Liver (tissue), 9 donors: ENCODE results near the gene LANCL3. TPM values are rescaled to one million over a fixed set of nuclear protein-coding genes. Genes with fewer than 3 reads are reported as not detected.

Experiments used
- DNase-seq: peaks from one replicate; pipeline ENCODE4 v3.0.0-alpha.2; 2017; ENCODE audit warnings: low spot score
- H3K27ac ChIP-seq, 2 donors: one replicate each; pipeline ENCODE4 v1.7.0; 2013; ENCODE audit warnings: inconsistent platforms in 2 of 2, low read length in 2 of 2, control low read depth in 1 of 2, low read depth in 1 of 2, mild to moderate bottlenecking in 1 of 2
- H3K27me3 ChIP-seq, 4 donors: one replicate each; pipeline versions ENCODE4 v1.6.1 to v1.7.0; 2013; ENCODE audit warnings: low read length in 3 of 4, inconsistent platforms in 1 of 4, mild to moderate bottlenecking in 1 of 4, moderate library complexity in 1 of 4; ENCODE audit not compliant: control insufficient read depth in 4 of 4, insufficient read depth in 4 of 4
- H3K36me3 ChIP-seq, 4 donors: one replicate each; pipeline versions ENCODE4 v1.6.1 to v1.7.0; 2013; ENCODE audit warnings: low read length in 3 of 4, mild to moderate bottlenecking in 3 of 4, low read depth in 1 of 4, moderate library complexity in 1 of 4; ENCODE audit not compliant: control insufficient read depth in 4 of 4, insufficient read depth in 3 of 4
- H3K4me1 ChIP-seq, 4 donors: one replicate each; pipeline versions ENCODE4 v1.6.1 to v1.7.0; 2013; ENCODE audit warnings: low read length in 3 of 4, mild to moderate bottlenecking in 3 of 4, moderate library complexity in 1 of 4; ENCODE audit not compliant: control insufficient read depth in 4 of 4, insufficient read depth in 4 of 4
- H3K4me3 ChIP-seq, 3 donors: one replicate each; pipeline versions ENCODE4 v1.6.1 to v1.7.0; 2013; ENCODE audit warnings: low read length in 3 of 3, control low read depth in 1 of 3, low read depth in 1 of 3, mild to moderate bottlenecking in 1 of 3
- H3K9ac ChIP-seq, 2 donors: one replicate each; pipeline ENCODE4 v1.7.0; 2013; ENCODE audit warnings: low read length in 2 of 2, mild to moderate bottlenecking in 2 of 2, moderate library complexity in 2 of 2, control low read depth in 1 of 2, low read depth in 1 of 2
- H3K9me3 ChIP-seq, 4 donors: one replicate each; pipeline versions ENCODE4 v1.6.1 to v1.7.0; 2013; ENCODE audit warnings: low read length in 3 of 4; ENCODE audit not compliant: control insufficient read depth in 4 of 4
- FOXA1 ChIP-seq: IDR thresholded peaks from 2 replicates; pipeline ENCODE4 v1.6.1; 2016; ENCODE audit warnings: antibody characterized with exemption
- FOXA2 ChIP-seq: IDR thresholded peaks from 2 replicates; pipeline ENCODE4 v1.6.1; 2016; ENCODE audit warnings: antibody characterized with exemption
- GABPA ChIP-seq, 2 donors: IDR thresholded peaks in 1 of 2; conservative IDR thresholded peaks in 1 of 2; 2 replicates each; pipeline ENCODE4 v1.6.1; 2016; ENCODE audit warnings: antibody characterized with exemption in 2 of 2, mild to moderate bottlenecking in 1 of 2, moderate library complexity in 1 of 2
- HNF4A ChIP-seq, 2 donors: conservative IDR thresholded peaks; 2 replicates each; pipeline ENCODE4 v1.6.1; 2016; ENCODE audit warnings: antibody characterized with exemption in 2 of 2, mild to moderate bottlenecking in 2 of 2
- HNF4G ChIP-seq: IDR thresholded peaks from 2 replicates; pipeline ENCODE4 v1.6.1; 2016; ENCODE audit warnings: antibody characterized with exemption
- JUND ChIP-seq, 2 donors: IDR thresholded peaks; 2 replicates each; pipeline ENCODE4 v1.6.1; 2016; ENCODE audit warnings: antibody characterized with exemption in 2 of 2
- NR2F2 ChIP-seq: IDR thresholded peaks from 2 replicates; pipeline ENCODE4 v1.6.1; 2016; ENCODE audit warnings: antibody characterized with exemption
- RAD21 ChIP-seq, 2 donors: IDR thresholded peaks; 2 replicates each; pipeline ENCODE4 v1.6.1; 2016; ENCODE audit warnings: antibody characterized with exemption in 2 of 2, mild to moderate bottlenecking in 2 of 2
- RXRA ChIP-seq, 2 donors: IDR thresholded peaks; 2 replicates each; pipeline ENCODE4 v1.6.1; 2017 to 2018; ENCODE audit warnings: antibody characterized with exemption in 2 of 2, mild to moderate bottlenecking in 1 of 2
- TAF1 ChIP-seq: conservative IDR thresholded peaks from 2 replicates; pipeline ENCODE4 v1.6.1; 2016; ENCODE audit warnings: antibody characterized with exemption, mild to moderate bottlenecking
- YY1 ChIP-seq: IDR thresholded peaks from 2 replicates; pipeline ENCODE4 v1.6.1; 2016; ENCODE audit warnings: antibody characterized with exemption, mild to moderate bottlenecking
- WGBS: extraction: QIAGEN DNeasy Blood & Tissue Kit; methylation state at CpG from one replicate; pipeline ENCODE4 v1.1.7; 2013; 5-methylcytosine and 5-hydroxymethylcytosine counted together
- polyA plus RNA-seq, 2 donors: library from polyadenylated mRNA; stranded (reverse) in 1 of 2; unstranded in 1 of 2; fragments of 200-250 nt in 1 of 2; fragments of >200 nt in 1 of 2; fragmentation: Nextera tagmentation in 1 of 2; extraction: Ambion mirVana in 1 of 2; gene quantifications; one replicate each; pipeline versions ENCODE4 v1.2.1 to v1.2.3, GENCODE V29; 2013 to 2015
- total RNA-seq, 2 donors: library from RNA; depleted of rRNA; stranded (reverse); fragments of >200 nt; gene quantifications; one replicate each; pipeline ENCODE4 v1.2.3, GENCODE V29; 2014
- TF ChIP-seq, protein P1 (sequence below): IDR thresholded peaks from 2 replicates; pipeline ENCODE4 v1.6.1; 2016; ENCODE audit warnings: antibody characterized with exemption
- TF ChIP-seq, protein P2 (sequence below): IDR thresholded peaks from 2 replicates; pipeline ENCODE4 v1.6.1; 2016; ENCODE audit warnings: antibody characterized with exemption
- TF ChIP-seq, protein P3 (sequence below): IDR thresholded peaks from 2 replicates; pipeline ENCODE4 v1.6.1; 2016; ENCODE audit warnings: antibody characterized with exemption
- TF ChIP-seq, protein P4 (sequence below): fragments of 150-350 bp; IDR thresholded peaks from 2 replicates; pipeline ENCODE4 v1.5.1; 2017; ENCODE audit warnings: improper control_type of control experiment, low read depth, low read length; ENCODE audit not compliant: missing input control
- TF ChIP-seq, protein P5 (sequence below): IDR thresholded peaks from 2 replicates; pipeline ENCODE4 v1.6.1; 2016; ENCODE audit warnings: antibody characterized with exemption, mild to moderate bottlenecking
- donor health status: healthy.
- donor health status: healthy.
- donor health status: healthy.
- donor health status: healthy.
- donor health status: healthy.

Gene LANCL3
- total and polyA plus RNA-seq, 4 donors, result under 0.01 to 2.1 (median 0.01) TPM; not detected in 1

DNA sequence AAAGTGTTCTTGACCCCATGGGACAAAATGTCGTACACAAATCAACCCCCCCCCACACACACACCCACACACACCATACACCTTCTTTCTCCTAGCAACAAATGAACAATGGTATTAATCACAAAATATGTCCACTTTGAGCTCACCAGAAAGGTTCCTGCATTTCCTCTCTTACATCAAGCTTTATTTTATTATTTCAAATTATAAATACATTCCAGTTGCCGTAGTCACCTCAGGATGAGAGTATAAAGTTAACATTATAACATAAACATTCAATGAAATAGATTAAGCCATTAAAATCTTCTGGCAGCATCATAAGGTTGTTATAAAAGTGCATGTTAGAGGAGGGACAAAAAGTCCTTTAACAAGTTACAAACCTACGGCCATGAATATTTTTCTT, 121.5 kb downstream of the LANCL3 start:
- Histone ChIP-seq H3K4me1 (no peaks in the 10 kb centered on the region), H3K9ac (no peak overlapping the region), H3K27ac (no peak overlapping the region), H3K27me3 (no peaks in the 10 kb centered on the region), H3K36me3 (no peaks in the 10 kb centered on the region), H3K9me3 (no peaks in the 10 kb centered on the region), H3K4me3 (no peak overlapping the region)
- 96% methylated on average over 3 of the region's 3 CpGs for WGBS
- no peak for DNase-seq
- TF ChIP-seq, protein P1, sequence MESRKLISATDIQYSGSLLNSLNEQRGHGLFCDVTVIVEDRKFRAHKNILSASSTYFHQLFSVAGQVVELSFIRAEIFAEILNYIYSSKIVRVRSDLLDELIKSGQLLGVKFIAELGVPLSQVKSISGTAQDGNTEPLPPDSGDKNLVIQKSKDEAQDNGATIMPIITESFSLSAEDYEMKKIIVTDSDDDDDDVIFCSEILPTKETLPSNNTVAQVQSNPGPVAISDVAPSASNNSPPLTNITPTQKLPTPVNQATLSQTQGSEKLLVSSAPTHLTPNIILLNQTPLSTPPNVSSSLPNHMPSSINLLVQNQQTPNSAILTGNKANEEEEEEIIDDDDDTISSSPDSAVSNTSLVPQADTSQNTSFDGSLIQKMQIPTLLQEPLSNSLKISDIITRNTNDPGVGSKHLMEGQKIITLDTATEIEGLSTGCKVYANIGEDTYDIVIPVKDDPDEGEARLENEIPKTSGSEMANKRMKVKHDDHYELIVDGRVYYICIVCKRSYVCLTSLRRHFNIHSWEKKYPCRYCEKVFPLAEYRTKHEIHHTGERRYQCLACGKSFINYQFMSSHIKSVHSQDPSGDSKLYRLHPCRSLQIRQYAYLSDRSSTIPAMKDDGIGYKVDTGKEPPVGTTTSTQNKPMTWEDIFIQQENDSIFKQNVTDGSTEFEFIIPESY, result no peak
- TF ChIP-seq, protein P2, sequence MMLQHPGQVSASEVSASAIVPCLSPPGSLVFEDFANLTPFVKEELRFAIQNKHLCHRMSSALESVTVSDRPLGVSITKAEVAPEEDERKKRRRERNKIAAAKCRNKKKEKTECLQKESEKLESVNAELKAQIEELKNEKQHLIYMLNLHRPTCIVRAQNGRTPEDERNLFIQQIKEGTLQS, result no peak
- TF ChIP-seq HNF4G (no peak), FOXA1 (no peak), NR2F2 (no peak), YY1 (no peak), TAF1 (no peak), JUND (IDR thresholded peaks at IDR 0.05) (no peak), FOXA2 (no peak), RAD21 (IDR thresholded peaks at IDR 0.05) (no peak), HNF4A (conservative IDR thresholded peaks at IDR 0.05) (no peak)
- TF ChIP-seq, protein P3, sequence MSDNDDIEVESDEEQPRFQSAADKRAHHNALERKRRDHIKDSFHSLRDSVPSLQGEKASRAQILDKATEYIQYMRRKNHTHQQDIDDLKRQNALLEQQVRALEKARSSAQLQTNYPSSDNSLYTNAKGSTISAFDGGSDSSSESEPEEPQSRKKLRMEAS, result no peak

DNA sequence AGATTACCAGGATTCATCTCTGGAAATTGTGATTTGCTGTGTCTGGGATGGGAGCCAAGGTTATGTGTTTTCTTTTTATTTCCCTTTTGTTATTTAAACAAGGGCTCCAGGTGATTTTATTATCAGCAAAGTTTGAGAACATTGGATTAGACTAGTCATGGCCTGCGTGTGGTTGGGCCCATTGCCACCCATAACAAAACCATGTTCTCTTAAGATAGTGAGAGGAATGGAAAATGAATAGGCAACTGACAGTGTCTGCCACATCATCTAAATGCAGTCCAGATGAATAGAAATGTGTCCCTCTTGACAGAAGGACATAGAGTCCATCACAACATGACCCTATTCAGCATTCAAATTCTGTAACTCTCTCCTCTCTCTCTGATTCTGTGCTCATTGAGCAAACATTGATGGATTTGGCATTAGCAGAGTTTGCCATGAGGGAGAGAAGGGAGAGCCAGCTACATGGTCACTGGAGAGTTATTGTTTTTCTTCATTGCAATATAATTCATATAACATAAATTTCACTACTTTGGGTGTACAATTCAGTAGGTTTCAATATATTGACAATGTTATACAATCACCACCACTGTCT, 125.8 kb downstream of the LANCL3 start:
- TF ChIP-seq RXRA (IDR thresholded peaks at IDR 0.05) (no peak), GABPA (IDR thresholded peaks at IDR 0.05 in 1 of 2, conservative IDR thresholded peaks at IDR 0.05 in 1 of 2) (no peak)
- no peak overlapping the region for H3K27ac ChIP-seq

DNA sequence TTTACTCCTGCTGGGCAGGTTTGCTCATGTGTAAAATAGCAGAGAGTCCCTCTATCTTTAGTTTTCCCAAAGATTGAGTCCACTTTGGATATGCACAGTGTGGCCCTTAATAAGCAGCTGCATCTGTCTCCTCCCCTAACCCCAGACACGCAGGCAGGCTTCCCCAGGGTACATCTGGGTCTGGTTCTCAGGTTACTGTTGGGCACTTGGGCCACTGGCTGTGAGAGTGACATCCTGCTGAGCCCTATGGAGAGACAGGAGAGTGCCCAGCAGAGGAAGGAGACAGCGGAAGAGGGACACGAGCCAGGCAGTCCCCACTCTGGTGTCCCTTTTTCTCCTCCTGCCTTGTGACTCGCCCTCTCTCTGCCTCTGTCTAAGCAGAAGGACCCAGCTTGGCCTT, 130.1 kb downstream of the LANCL3 start:
- Histone ChIP-seq H3K27ac (no peak overlapping the region), H3K27me3 (no peaks in the 10 kb centered on the region), H3K36me3 (no peaks in the 10 kb centered on the region), H3K4me1 (no peaks in the 10 kb centered on the region), H3K4me3 (no peak overlapping the region), H3K9me3 (no peaks in the 10 kb centered on the region), H3K9ac (no peak overlapping the region)
- 100% methylated on average over 4 of the region's 4 CpGs for WGBS
- DNase-seq, result no peak
- TF ChIP-seq FOXA1 (no peak), RAD21 (IDR thresholded peaks at IDR 0.05) (no peak), YY1 (no peak), HNF4A (conservative IDR thresholded peaks at IDR 0.05) (no peak), TAF1 (no peak), HNF4G (no peak), GABPA (IDR thresholded peaks at IDR 0.05 in 1 of 2, conservative IDR thresholded peaks at IDR 0.05 in 1 of 2) (no peak), FOXA2 (no peak)
- TF ChIP-seq, protein P2, result no peak
- TF ChIP-seq, protein P1, result no peak
- TF ChIP-seq, protein P4, sequence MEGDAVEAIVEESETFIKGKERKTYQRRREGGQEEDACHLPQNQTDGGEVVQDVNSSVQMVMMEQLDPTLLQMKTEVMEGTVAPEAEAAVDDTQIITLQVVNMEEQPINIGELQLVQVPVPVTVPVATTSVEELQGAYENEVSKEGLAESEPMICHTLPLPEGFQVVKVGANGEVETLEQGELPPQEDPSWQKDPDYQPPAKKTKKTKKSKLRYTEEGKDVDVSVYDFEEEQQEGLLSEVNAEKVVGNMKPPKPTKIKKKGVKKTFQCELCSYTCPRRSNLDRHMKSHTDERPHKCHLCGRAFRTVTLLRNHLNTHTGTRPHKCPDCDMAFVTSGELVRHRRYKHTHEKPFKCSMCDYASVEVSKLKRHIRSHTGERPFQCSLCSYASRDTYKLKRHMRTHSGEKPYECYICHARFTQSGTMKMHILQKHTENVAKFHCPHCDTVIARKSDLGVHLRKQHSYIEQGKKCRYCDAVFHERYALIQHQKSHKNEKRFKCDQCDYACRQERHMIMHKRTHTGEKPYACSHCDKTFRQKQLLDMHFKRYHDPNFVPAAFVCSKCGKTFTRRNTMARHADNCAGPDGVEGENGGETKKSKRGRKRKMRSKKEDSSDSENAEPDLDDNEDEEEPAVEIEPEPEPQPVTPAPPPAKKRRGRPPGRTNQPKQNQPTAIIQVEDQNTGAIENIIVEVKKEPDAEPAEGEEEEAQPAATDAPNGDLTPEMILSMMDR, result no peak
- TF ChIP-seq, protein P3, result no peak
- TF ChIP-seq, protein P5, sequence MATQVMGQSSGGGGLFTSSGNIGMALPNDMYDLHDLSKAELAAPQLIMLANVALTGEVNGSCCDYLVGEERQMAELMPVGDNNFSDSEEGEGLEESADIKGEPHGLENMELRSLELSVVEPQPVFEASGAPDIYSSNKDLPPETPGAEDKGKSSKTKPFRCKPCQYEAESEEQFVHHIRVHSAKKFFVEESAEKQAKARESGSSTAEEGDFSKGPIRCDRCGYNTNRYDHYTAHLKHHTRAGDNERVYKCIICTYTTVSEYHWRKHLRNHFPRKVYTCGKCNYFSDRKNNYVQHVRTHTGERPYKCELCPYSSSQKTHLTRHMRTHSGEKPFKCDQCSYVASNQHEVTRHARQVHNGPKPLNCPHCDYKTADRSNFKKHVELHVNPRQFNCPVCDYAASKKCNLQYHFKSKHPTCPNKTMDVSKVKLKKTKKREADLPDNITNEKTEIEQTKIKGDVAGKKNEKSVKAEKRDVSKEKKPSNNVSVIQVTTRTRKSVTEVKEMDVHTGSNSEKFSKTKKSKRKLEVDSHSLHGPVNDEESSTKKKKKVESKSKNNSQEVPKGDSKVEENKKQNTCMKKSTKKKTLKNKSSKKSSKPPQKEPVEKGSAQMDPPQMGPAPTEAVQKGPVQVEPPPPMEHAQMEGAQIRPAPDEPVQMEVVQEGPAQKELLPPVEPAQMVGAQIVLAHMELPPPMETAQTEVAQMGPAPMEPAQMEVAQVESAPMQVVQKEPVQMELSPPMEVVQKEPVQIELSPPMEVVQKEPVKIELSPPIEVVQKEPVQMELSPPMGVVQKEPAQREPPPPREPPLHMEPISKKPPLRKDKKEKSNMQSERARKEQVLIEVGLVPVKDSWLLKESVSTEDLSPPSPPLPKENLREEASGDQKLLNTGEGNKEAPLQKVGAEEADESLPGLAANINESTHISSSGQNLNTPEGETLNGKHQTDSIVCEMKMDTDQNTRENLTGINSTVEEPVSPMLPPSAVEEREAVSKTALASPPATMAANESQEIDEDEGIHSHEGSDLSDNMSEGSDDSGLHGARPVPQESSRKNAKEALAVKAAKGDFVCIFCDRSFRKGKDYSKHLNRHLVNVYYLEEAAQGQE, result no peak

More for the DNA sequence above, 125.8 kb downstream of the LANCL3 start:
- Histone ChIP-seq H3K9ac (no peak overlapping the region), H3K27me3 (no peaks in the 10 kb centered on the region), H3K4me1 (no peaks in the 10 kb centered on the region), H3K4me3 (no peak overlapping the region), H3K9me3 (no peaks in the 10 kb centered on the region), H3K36me3 (no peaks in the 10 kb centered on the region)
- 55% methylated on average over 1 of the region's 1 CpG for WGBS
- DNase-seq, result no peak
